PC-9 (cell line): ENCODE measurements around the gene KRT78. TPM values are rescaled to one million over a fixed set of nuclear protein-coding genes. Genes with fewer than 3 reads are reported as not detected.

ENCODE experiments used
- BruUV-seq: library from RNA; stranded (reverse); fragments of 400-500 nt; replicated peaks from 2 replicates; lab custom pipeline; 2021; lab: Mats Ljungman, UMichigan
- CTCF ChIA-PET: fragments of 300-600 bp; sonication (Branson Sonifier 250); formaldehyde crosslinking; loops from one replicate; lab custom pipeline; 2022; ENCODE audit warnings: antibody characterized with exemption; lab: Charles Lee
- POLR2A ChIA-PET: fragments of 300-600 bp; sonication (Branson Sonifier 250); formaldehyde crosslinking; loops from one replicate; lab custom pipeline; 2022; ENCODE audit warnings: antibody characterized with exemption; ENCODE audit not compliant: unreplicated experiment; lab: Charles Lee
- DNase-seq, 2 experiments: peaks; one replicate each; pipeline versions ENCODE4 v3.0.0 to v3.0.0-alpha.2; 2015 to 2022; ENCODE audit warnings: mixed read lengths in 1 of 2
- H2AFZ ChIP-seq: fragments of 200-600 bp; sonication (generic); 2 replicates; pipeline ENCODE4 v1.8.1; 2017; ENCODE audit warnings: antibody characterized with exemption
- H3F3A ChIP-seq: fragments of 200-600 bp; sonication (generic); 2 replicates; pipeline ENCODE4 v1.8.1; 2017; ENCODE audit warnings: antibody characterized with exemption, mild to moderate bottlenecking, low read depth; ENCODE audit not compliant: insufficient read depth
- H3K27ac ChIP-seq: fragments of 200-600 bp; sonication (generic); 2 replicates; pipeline ENCODE4 v1.6.1; 2016; ENCODE audit warnings: mixed run types
- H3K27me3 ChIP-seq: fragments of 200-600 bp; sonication (generic); 2 replicates; pipeline ENCODE4 v1.6.1; 2016; ENCODE audit warnings: low read depth, mixed run types; ENCODE audit not compliant: insufficient read depth
- H3K36me3 ChIP-seq: fragments of 200-600 bp; sonication (generic); 2 replicates; pipeline ENCODE4 v1.6.1; 2016; ENCODE audit warnings: low read depth, mixed run types
- H3K4me1 ChIP-seq: fragments of 200-600 bp; sonication (generic); replicated peaks from 2 replicates; pipeline ENCODE4 v1.6.1; 2016; ENCODE audit warnings: mixed run types; ENCODE audit not compliant: insufficient read depth
- H3K4me2 ChIP-seq: fragments of 200-600 bp; sonication (generic); 2 replicates; pipeline ENCODE4 v1.6.1; 2017; ENCODE audit warnings: mixed run types
- H3K4me3 ChIP-seq: fragments of 200-600 bp; sonication (generic); 2 replicates; pipeline ENCODE4 v1.6.1; 2016; ENCODE audit warnings: mixed run types
- H3K79me2 ChIP-seq: fragments of 200-600 bp; sonication (generic); 2 replicates; pipeline ENCODE4 v1.6.1; 2017; ENCODE audit warnings: low read depth, mixed run types
- H3K9me2 ChIP-seq: fragments of 200-600 bp; sonication (generic); 2 replicates; pipeline ENCODE4 v1.8.1; 2017; ENCODE audit warnings: mild to moderate bottlenecking; ENCODE audit not compliant: insufficient read depth
- H3K9me3 ChIP-seq: fragments of 200-600 bp; sonication (generic); 2 replicates; pipeline ENCODE4 v1.8.1; 2016; ENCODE audit warnings: low read depth; ENCODE audit not compliant: insufficient read depth
- H4K20me1 ChIP-seq: fragments of 200-600 bp; sonication (generic); 2 replicates; pipeline ENCODE4 v1.8.1; 2017; ENCODE audit not compliant: insufficient read depth
- CTCF ChIP-seq: fragments of 200-600 bp; sonication (generic); conservative IDR thresholded peaks from 2 replicates; pipeline ENCODE4 v1.6.1; 2017; ENCODE audit warnings: mixed run types, antibody characterized with exemption, mild to moderate bottlenecking, moderate library complexity
- EZH2 ChIP-seq: fragments of 200-600 bp; sonication (generic); IDR thresholded peaks from 2 replicates; pipeline ENCODE4 v1.8.0; 2017; ENCODE audit warnings: antibody characterized with exemption, low read depth
- intact Hi-C: fragments of 100-400 bp; cut with micrococcal nuclease; formaldehyde crosslinking; loops from one replicate; pipeline ENCODE4 v1.10.0; 2022; ENCODE audit not compliant: unreplicated experiment
- total RNA-seq: library from RNA; stranded (reverse); gene quantifications from 2 replicates; pipeline ENCODE4 v1.2.3, GENCODE V29; 2021

The KRT78 gene
- total RNA-seq, 1 experiment from 2014 or later: 1.5 TPM

DNA sequence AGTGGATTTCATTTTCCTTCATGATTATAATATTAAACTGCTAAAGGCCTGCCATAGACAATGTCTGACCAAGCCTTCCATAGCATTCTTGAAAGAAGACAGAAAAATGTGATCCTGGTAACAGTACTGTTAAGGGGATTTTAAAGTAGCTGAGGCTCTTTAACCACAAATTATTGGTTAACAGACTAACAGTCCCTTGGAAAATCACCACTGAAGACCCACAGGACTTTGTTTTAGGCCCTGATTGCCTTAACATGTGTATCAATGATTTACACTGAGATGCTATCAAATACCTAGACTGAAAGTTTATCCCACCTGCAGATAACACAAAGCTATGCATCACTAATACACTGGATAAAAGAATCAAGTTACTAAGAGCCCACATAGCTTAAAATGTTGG lies 20.6 kb downstream of the KRT78 start:
- no TSS peak for BruUV-seq
- Histone ChIP-seq H4K20me1 (no peaks in the 10 kb centered on the region), H3K9me2 (no peaks in the 10 kb centered on the region), H3K4me3 (no peak overlapping the region), H3K4me2 (no peak overlapping the region), H3F3A (no peaks in the 10 kb centered on the region), H3K4me1 (no peaks in the 10 kb centered on the region; the same call in 1 of the 2 replicates), H3K27me3 (no peaks in the 10 kb centered on the region), H3K79me2 (no peaks in the 10 kb centered on the region), H2AFZ (no peak overlapping the region), H3K9me3 (no peaks in the 10 kb centered on the region), H3K27ac (no peak overlapping the region), H3K36me3 (no peaks in the 10 kb centered on the region)
- intact Hi-C loops: no loop called here
- no peak for DNase-seq
- ChIA-PET POLR2A (no interaction called here), CTCF (no interaction called here)
- TF ChIP-seq EZH2 (no peak), CTCF (no peak)

DNA sequence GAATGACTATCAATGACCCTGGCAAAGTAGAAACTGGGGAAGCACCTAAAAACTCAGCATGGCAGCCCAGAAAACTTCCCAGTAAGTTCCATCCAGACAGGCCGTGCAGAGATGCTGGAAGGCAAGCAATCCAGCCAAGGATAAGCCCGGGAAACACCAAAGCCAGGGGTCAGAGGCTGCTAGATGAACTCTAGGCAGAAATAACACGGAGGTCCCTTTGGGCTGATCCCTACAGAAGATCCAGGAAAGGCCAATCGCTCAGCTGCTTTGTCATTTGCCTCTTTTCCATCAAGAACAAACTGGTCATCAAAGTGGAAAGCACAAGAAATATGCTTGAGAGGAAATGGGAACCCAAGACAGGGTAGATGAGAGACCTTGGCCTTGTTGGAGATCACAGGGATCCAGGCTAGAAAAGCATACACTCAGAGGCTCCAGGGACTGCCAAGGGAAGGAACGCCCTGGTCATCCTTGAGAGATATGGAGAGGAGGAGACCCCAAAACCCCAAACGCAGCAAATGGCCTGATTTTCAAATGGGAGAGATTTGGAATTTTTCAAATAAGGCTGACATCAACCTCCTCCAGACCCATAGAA lies 21.2 kb downstream of the KRT78 start:
- no peaks in the 10 kb centered on the region for H3F3A ChIP-seq
- H4K20me1 ChIP-seq: no peaks in the 10 kb centered on the region
- H3K9me3 ChIP-seq: no peaks in the 10 kb centered on the region
- H2AFZ ChIP-seq: no peak overlapping the region
- no peak overlapping the region for H3K4me3 ChIP-seq
- no peaks in the 10 kb centered on the region for H3K79me2 ChIP-seq
- POLR2A ChIA-PET: no interaction called here
- no peak for DNase-seq
- H3K27me3 ChIP-seq: no peaks in the 10 kb centered on the region
- TF ChIP-seq CTCF: no peak
- no peak for TF ChIP-seq EZH2
- intact Hi-C loops: no loop called here
- H3K27ac ChIP-seq: no peak overlapping the region
- H3K4me2 ChIP-seq: no peak overlapping the region
- CTCF ChIA-PET: no interaction called here
- H3K9me2 ChIP-seq: no peaks in the 10 kb centered on the region
- H3K36me3 ChIP-seq: no peaks in the 10 kb centered on the region
- BruUV-seq: no TSS peak
- H3K4me1 ChIP-seq: peaks cover under 1% of the 10 kb centered on the region

DNA sequence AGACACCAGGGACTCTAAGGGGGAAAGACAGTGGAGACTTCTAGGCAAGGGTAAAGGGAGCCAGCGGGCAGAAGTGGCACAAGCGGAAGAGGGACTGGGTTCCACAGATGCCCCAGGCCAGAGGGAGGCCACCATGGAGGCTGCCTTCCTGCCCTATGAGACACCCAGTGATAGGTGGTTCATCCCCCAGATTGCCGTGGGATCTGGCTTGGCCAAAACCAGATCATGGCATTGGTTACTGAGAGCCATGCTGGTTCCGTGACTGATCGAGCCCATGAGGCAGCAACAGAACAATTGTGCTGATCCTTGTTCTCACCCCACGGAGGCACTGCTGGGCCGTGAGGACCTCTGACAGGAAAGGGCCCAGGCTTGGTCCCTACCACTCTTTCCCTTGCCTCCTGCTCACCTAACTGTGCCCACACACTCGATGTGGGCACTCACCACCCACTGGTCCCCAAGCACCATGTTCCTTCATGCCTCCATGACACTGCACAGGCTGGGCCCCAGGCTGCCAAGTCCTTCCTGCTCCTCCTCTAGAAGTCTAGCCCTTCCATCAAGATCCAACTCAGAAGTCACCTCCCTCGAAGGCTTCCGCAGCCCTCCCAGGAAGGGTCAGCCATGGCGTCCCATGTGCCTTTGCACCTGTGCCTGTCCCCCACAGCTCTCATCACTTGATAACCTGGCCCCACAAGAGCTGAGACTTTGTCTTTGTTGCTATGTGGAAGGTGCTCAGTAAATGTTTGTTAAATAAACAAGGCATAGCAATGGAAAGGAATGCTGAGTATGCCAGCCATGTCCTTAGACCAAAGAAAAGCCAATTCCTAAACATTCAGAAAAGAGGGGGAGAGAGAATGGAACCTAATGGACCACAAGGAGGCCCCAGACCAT lies 21.9 kb downstream of the KRT78 start:
- DNase-seq: no peak
- Histone ChIP-seq H3K27ac (no peak overlapping the region), H3K4me1 (peaks cover 8% of the 10 kb centered on the region), H3F3A (no peaks in the 10 kb centered on the region), H3K27me3 (no peaks in the 10 kb centered on the region), H2AFZ (no peak overlapping the region), H3K36me3 (no peaks in the 10 kb centered on the region), H3K79me2 (no peaks in the 10 kb centered on the region), H3K4me3 (no peak overlapping the region), H3K9me2 (no peaks in the 10 kb centered on the region), H3K4me2 (no peak overlapping the region), H4K20me1 (no peaks in the 10 kb centered on the region), H3K9me3 (no peaks in the 10 kb centered on the region)
- TF ChIP-seq EZH2: no peak
- no peak for TF ChIP-seq CTCF
- no TSS peak for BruUV-seq
- CTCF ChIA-PET: interaction anchor here (0.6 kb wide), 4 partner anchors 210 to 688 kb away, joined by 3 to 5 read pairs (median 4); no protein-coding TSS in a partner anchor
- POLR2A ChIA-PET: no interaction called here
- intact Hi-C loops: no loop called here
